GM19328 (cell line): Measurements from ENCODE around the gene NRXN3.

Experiments used
- ATAC-seq: cut with Tn5 transposase; IDR thresholded peaks from one replicate; pipeline ENCODE4 v1.9.1; 2021; ENCODE audit warnings: mild to moderate bottlenecking, moderate library complexity; ENCODE audit not compliant: unreplicated experiment

The NRXN3 gene

DNA sequence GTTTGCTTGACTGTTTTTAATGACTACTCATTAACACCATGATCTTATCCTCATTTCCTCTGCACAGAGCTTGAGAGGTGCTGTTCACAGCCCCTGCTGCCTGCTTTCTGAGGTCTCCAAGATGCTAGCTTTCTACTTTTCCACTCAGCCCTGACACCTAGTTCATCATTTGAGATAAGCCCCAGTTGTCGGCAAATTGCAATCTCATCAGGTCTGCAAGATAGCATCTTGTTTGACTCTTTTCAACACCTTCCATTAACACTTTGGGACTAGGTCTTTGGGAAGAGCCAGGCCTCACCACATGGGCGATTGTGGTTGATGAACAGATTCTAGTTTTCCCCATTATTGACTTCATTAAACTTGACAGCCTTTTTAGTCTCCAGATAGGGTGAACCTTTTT lies 1136.4 kb downstream of the NRXN3 start:
- ATAC-seq = no peak

DNA sequence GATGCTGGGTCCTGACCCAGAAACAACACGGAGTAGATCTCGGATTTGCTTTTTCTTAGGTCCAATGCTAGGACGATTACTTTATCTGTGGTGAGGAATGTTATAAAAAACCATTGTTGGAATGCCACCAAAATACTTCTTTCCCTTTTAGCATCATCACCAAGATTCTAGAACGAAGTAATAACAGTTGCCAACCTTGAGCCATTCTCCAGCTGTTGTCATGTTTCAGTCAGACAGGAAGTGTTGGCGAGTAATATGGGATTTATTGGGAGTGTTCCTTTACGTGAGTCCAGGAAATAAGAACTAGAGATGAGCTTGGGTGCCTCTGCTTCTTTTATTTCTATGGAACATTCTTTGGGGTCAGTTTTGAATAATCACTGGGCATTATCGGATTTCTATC lies 1148.2 kb downstream of the NRXN3 start:
- ATAC-seq = no peak

DNA sequence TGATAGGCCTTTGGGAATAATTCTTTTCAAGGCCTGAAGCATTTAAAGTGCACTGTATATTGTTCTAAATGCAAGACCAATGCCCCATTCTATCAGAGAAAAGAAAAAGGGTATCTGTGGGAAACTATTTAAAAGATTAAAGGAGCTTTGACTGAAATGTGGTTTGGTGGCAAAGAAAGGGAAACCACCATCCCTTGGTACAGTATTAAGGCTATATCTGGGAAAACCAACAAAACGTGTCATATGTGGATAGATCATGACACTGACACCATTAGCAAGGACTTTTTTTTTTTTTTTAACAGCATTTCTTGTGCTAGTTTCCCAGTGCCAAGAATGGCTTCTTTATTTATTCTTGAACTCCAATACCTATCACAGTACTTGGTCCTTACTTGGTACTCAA lies 1150.4 kb downstream of the NRXN3 start:
- no peak for ATAC-seq

DNA sequence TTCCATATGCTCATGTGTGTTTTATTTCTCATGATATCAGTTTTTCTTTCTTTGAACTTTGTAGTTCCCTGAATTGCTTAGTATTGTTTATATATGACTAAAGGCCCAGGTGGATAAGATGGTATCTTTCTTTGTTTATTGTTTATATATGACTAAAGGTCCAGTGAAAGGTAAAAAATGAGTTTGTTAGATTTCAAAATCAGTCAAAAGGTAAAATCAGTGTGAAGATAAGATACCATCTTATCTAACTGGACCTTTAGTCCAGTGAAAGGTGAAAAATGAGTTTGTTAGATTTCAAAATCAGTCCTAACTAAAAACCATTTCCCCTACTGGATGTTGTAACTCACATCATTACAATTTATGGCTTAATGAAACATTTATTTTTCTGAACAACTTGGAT lies 1150.9 kb downstream of the NRXN3 start:
- no peak for ATAC-seq

DNA sequence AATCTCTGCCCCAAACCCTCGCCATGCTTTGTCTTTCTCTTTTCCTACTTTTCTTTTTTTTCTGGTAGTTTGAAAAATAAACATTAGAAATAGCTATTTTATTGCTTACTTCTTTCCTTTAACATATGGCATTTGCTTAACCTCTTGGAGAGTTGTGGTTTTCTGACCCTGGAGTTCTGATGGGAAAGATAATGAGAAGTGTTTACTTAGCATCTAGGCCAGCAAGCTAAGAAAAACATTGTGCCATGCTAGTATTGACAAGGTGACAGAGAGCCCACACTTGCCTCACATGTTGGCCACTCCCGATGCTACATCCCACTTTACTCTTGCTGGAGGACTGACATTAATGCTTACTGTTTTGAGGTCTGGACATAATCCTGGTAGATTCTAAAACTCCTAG lies 1154.9 kb downstream of the NRXN3 start:
- ATAC-seq = no peak

DNA sequence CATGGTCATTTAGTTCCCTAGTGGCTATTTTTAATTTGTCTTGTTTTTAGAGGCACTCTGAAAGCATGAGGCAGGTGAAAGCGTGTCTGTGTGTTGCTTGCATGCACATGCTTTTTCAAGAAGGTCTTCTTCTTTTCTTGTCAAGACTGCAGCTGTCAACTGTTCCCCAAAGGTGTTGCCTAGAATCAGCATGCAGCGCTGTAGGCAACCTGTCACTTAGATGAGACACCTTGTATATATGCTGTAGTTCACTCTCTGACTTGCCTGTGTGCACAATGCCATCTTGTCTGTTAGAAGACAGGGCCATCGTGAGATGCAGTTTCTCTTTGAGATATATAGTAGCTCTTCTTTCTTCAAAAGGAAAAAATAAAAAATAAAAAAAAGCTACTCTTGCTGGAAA lies 1155.4 kb downstream of the NRXN3 start:
- no peak for ATAC-seq

DNA sequence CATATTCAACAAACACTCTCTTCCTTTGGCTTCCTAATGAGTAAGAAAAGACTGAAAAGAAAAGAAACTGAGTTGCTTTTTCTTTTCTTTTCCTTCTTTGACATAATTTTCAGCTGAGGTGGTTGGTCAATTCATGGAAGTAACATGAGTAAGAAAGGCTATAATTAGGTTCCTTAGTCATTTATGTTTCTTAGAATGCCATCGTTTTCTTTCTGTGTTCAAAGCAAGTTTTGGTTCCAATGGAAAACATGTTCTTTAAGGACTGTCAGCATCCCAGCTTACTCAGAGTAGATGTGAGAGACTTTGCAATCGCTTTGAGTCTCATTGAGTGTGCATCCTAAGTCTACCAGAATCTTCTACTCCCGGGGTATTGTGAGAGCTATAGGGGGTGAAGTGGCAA lies 1158.7 kb downstream of the NRXN3 start:
- ATAC-seq = no peak

DNA sequence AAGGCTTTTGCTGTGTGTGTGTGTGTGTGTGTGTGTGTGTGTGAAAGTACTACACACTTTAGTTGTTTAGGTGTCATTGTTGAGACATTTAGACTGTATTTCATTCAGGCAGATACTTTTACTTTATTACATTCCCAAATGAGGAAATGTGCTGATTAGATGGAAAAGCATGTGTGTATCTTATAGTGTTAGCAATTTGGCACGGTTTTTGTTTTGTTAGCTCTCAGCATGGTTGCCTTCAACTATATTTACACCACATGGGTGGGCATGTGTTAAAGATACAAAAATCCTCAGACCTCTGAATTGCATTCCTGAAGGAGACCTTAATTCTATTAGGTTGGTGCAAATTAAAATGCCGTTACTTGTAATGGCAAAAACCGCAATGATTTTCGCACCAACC lies 1161.7 kb downstream of the NRXN3 start:
- ATAC-seq = no peak

DNA sequence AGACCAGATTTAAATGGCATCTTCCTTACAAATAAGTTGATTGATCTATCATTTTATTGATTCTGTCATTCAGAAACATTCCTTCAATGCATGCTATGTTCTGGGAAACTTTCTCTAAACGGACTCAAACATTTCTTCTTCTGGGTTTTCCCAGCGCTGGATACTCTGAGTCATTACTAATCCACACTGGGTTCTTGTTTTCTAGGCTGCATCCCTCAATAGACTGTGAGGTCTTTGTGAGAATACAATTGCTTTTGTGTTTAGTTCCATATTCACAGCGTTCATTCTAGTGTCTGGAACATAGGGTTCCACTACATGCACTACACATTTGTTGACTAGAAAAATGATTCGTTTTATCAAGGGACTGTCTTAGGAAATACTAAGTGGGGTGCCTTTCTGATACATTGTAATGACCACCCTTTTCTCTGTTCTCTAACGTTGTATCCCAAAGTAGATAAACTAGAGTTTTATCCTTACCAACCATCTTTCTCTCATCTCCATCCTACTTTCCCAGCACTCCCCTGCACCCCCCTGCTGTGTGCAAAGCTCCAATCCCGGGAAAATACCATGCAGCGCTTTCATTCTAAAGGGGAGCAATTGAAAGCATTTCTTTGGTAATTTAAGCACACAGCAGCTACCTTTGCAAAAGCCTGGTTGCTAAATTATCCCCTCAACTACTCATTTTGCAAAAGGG lies 1162.5 kb downstream of the NRXN3 start:
- no peak for ATAC-seq

DNA sequence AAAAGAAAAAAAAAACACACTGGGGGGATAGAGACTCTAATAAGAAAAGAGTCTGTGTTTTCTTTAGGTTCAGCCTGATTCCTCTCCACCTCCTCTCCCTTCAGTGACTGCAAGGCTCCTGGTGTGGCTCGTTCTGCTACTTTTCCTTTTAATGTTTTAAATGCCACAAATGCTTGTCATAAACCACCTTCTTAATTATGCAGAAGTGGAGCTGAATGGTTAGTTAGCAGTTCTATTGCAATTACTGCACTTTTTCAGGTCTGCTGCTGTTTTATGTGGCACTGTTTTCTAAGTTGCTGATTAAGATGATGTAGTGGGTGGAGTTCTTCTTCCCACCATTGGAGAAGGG lies 1163.0 kb downstream of the NRXN3 start:
- ATAC-seq = no peak

DNA sequence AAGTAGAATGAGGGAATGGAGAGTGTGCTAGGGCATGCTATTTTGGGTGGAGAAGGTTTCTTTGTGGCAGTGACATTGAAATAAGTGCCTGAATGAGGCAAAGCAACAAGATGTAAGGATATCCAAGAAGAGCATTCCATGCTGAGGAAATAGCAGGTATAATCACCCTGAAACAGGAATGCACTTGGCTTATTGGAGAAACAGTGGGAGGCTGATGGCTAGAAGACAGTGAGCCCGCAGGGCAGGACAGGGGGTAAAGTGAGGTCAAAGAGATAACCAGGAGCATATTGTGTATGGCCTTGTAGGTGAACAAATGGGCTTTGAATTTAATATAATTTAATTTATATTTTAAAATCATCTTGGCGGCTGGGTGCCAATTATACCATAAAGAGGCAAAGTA lies 1164.1 kb downstream of the NRXN3 start:
- no peak for ATAC-seq

DNA sequence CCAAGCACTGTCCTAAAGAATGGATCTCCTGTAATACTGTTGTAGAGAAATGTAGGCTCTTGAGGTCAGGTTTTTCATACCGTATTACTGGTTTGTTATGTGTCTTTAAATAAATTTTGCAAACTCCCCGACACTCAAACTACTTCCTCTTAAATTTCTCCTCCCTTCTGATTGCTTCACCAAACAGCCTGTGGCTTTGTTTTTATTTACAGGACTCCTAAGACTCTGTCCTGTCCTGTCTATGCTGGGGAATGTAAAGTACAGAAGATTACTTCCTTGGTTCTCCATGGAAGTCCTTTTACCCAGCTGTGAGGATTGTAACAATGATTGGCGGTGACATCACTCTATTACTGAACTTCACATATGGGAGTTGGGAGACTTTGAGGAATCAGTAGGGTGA lies 1167.6 kb downstream of the NRXN3 start:
- no peak for ATAC-seq

DNA sequence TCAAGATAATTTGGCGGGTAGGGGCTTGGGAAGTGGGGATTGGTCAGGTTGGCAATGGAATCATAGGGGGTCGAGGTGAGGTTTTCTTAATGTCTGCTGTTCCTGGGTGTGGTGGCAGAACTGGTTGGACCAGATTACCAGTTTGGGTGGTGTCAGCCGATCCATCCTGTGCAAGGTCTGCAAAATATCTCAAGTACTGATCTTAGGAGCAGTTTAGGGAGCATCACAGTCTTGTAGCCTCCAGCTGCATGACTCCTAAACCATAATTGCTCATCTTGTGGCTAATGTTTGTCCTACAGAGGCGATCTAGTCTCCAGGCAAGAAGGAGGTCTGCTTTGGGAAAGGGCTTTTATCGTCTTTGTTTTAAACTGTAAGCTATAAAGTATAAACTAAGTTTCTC lies 1172.8 kb downstream of the NRXN3 start:
- ATAC-seq = no peak

DNA sequence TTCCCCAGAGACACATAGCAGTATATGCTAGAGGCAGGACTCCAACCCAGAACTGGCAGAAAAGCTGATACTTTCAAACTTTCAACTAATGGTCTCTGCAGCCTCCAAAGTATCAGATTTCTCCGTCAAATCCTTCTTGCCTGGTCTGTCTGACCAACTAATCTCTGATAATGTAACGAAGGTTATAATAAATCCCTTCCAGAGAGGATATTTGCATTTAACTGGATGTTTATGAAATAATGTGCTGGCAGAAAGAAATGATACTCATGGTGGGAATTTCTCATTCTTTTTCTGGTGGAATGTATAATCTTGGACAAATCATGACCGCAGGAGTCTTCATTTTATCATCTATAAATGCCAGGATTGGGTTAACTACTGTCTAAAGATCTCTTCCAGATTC lies 1180.8 kb downstream of the NRXN3 start:
- no peak for ATAC-seq

DNA sequence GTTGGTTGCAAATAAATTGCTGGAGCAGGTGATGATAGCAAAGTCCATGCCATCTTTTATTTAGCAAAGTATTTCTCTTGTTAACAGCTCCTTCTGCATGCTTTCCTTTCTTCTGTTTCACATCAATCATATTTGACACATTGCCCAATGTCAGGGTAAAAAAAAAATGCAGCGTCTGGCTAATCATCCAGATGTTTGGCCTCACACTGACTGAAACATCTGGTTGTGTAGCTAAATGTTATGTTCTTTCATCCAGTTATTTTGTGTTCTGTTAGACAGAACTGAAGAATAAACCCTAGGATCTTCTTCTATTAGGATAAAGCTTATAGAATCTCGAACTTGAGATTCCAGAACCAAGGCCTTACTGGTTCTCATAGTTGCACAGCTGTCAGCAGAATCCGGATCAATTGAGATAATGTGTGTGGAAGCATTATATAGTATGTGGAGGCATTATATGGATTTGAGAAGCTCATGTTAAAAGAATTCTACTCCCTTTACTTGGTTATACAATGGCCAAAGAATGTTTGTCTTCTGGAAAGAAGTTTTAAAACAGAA lies 1182.0 kb downstream of the NRXN3 start:
- no peak for ATAC-seq

DNA sequence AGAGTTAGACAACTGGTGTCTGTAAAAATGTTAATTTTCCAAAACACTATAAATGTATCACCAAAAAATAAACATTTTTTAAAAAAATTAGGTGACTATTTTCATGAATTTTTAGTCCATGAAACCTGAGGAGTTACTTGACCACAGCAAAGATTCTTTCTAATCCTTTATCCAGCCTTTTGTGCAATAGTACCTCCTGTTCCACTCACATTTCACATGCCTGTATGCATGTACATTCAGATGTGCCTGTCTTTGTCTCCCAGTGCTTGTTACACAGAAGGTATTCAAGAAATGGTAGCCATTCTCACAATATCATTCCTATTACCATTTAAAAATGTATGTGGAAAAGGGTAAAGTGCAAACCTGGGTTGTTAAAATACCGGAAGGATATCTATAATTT lies 1184.2 kb downstream of the NRXN3 start:
- ATAC-seq = no peak

DNA sequence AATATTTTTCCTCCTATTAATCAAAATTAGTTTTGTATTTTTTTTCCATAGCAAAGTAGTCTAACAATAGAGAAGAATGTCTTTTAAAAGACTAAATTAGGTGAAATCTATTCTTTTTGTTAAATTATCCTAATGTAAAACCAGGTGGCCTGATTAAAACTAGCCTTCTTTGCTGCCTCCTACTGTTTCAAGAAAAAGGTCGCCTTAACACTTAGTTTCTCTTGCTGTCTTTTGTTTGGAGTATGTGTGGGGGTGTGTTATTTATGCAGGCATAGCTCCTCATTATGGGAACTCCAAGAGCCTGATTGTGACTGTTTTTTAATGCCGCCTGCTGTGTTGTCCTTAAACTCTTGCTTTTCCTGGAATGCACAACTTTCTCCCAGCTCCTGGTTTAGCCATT lies 1185.9 kb downstream of the NRXN3 start:
- ATAC-seq = no peak

DNA sequence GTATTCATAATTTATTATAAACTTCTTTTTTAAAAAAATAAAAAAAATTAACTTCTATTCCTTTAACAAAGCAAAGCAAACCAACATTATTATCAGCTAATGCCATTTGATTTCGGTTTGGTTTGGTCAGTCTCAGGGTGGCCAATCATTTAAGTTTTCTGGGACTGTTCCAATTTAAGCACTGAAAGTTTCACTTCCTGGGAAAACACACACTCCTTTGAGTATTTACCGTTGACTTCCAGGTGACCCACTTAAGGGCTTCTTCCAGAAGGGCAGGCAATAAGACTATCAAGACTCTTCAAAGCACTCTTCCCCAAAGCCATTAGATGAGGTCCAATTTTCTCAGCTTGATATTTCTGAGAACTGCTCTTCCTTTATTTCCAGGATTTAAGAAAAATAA lies 1187.1 kb downstream of the NRXN3 start:
- ATAC-seq = no peak

DNA sequence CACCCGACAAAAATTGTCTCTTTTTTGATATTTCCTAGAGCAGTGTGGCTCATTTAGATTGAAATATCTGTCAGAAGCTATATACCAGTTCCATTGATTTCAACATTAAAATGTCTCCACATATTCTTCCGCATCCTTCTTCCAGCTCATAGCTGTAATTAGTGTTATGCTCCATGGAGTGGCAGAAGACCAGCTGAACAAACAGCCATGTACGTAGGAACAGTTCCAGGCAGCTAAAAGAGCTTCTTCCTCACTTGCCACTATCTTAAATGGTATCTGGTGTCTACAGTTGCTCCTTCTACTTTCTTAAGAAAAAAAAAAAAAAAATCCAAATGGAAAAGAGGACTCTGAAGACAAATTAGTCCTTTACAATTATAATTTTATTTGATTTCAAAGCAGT lies 1193.1 kb downstream of the NRXN3 start:
- no peak for ATAC-seq

DNA sequence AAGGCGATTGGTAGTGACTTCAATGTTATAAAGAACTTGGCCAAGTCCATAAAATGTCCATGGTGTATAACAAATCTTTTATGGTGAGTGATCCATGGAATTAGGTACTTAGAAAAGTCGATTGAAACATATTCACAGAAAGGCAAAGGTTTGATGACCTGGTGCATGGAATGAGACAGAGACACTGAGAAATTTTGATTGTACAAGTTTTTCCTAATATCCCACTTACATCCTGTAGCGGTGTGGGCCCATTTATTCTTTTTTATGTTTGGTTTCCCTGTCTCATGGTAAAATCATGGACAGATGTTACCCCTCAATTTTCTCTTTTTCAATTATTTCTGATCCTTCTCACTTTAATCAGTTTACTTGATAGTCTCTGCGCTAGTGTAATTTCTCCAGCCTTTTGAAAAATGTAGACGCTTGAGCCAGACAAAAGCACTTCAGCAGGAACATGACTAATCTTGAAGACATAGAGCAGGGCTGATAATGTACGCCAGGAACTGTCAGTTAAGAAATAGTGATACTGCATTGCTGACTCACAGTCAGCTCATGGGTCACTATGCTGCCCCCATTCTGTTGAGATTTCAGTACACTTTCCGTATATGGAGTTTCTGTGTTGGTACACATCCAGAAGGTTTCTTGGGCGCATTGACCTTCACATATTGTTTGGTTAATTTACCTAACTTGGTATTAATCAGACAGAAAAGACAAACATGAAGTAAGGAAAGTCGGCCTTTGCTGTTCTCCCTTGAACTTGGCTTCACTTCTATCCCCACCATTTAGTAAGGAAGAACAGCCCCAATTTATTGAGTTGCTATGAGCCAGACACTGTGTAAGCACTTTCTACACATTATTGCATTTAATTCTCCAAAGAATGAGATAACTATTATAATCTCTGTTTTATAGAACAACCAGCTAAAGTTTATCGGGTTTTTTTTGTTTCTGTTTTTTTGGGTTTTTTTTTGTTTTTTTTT lies 1199.5 kb downstream of the NRXN3 start:
- no peak for ATAC-seq

DNA sequence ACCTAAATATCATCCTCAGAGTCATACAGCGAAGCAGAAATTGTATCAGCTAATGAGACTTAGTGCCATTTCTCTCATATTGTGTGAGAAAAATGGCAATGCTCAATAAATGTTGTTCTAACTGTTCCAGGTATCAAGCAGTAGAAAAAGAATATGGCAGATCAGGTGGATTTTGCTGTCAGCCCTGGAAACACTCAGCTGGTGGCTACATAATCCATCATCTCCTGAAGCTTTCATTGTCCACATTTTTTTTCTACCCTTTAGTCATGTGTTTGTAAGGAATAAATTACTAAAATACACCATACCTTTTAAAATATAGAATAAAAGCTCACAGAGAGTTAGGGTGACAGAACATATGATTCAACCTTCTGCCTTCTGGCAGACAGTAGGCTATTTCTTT lies 1200.8 kb downstream of the NRXN3 start:
- no peak for ATAC-seq

DNA sequence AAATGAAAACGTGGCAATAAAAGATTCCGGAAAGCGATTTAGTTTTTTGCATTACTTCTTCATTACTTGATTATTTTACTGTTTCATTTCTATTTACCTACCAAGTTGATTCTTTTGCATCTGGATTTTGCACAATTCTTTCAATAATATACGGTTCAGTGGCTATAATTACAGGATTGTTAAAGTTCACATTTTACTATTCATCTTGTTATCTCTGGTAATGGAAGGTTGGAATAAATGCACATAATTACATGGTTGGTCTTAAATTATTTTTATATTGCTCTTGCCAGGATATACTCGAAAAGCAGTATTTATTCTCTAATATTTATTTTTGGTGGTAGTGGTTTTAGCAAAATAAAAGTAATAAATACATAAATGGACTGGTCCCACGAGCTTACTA lies 1203.3 kb downstream of the NRXN3 start:
- no peak for ATAC-seq
